SK-N-SH treated with all-trans-retinoic acid at 6 μM for 48 hours (cell line): Measurements from ENCODE around the gene MYL4.

ENCODE experiments used
- ATAC-seq: fragments of 200-7000 bp; cut with Tn5 transposase; 3 replicates; pipeline ENCODE4 v1.9.1; 2020; ENCODE audit warnings: mild to moderate bottlenecking, moderate library complexity
- ARNTL ChIP-seq: fragments of 450-650 bp; formaldehyde crosslinking; IDR thresholded peaks from 2 replicates; pipeline ENCODE4 v1.5.0; 2020; ENCODE audit warnings: low read depth, mild to moderate bottlenecking, moderate library complexity, borderline replicate concordance
- BACH2 ChIP-seq: fragments of 250-450 bp; sonication (Bioruptor Pico); IDR thresholded peaks from 2 replicates; pipeline ENCODE4 v1.9.0; 2021; ENCODE audit warnings: mild to moderate bottlenecking, borderline replicate concordance
- CREB5 ChIP-seq: fragments of 250-450 bp; sonication (Bioruptor Pico); IDR thresholded peaks from 2 replicates; pipeline ENCODE4 v1.5.1; 2020; ENCODE audit warnings: low read depth, mild to moderate bottlenecking, moderate library complexity
- CSDC2 ChIP-seq: fragments of 250-450 bp; sonication (Bioruptor Pico); IDR thresholded peaks from 2 replicates; pipeline ENCODE4 v1.5.0; 2020; ENCODE audit warnings: mild to moderate bottlenecking, moderate library complexity
- ESRRG ChIP-seq: fragments of 250-450 bp; sonication (Bioruptor Pico); IDR thresholded peaks from 2 replicates; pipeline ENCODE4 v1.6.1; 2021; ENCODE audit warnings: mild to moderate bottlenecking
- GLIS3 ChIP-seq: fragments of 250-450 bp; sonication (Bioruptor Pico); IDR thresholded peaks from 2 replicates; pipeline ENCODE4 v1.5.0; 2020; ENCODE audit warnings: mild to moderate bottlenecking, moderate library complexity
- ISL1 ChIP-seq: fragments of 250-450 bp; sonication (Bioruptor Pico); IDR thresholded peaks from 2 replicates; pipeline ENCODE4 v2.1.2; 2022; ENCODE audit warnings: mild to moderate bottlenecking, moderate library complexity
- OSR1 ChIP-seq: fragments of 250-450 bp; sonication (Bioruptor Pico); IDR thresholded peaks from 2 replicates; pipeline ENCODE4 v1.8.0; 2022; ENCODE audit warnings: moderate library complexity, mild to moderate bottlenecking, inconsistent platforms
- PATZ1 ChIP-seq: fragments of 250-450 bp; sonication (Bioruptor Pico); IDR thresholded peaks from 2 replicates; pipeline ENCODE4 v1.8.0; 2020; ENCODE audit warnings: mild to moderate bottlenecking, moderate library complexity, borderline replicate concordance
- PPARA ChIP-seq: fragments of 250-450 bp; sonication (Bioruptor Pico); IDR thresholded peaks from 2 replicates; pipeline ENCODE4 v1.5.0; 2020; ENCODE audit warnings: mild to moderate bottlenecking, borderline replicate concordance
- RARB ChIP-seq: fragments of 250-450 bp; sonication (Bioruptor Pico); IDR thresholded peaks from 2 replicates; pipeline ENCODE4 v1.8.0; 2021; ENCODE audit warnings: mild to moderate bottlenecking, moderate library complexity
- SNAI2 ChIP-seq: fragments of 250-450 bp; sonication (Bioruptor Pico); IDR thresholded peaks from 2 replicates; pipeline ENCODE4 v1.5.0; 2020; ENCODE audit warnings: mild to moderate bottlenecking, moderate library complexity
- TCF4 ChIP-seq: fragments of 250-450 bp; sonication (Bioruptor Pico); IDR thresholded peaks from 2 replicates; pipeline ENCODE4 v1.8.0; 2021; ENCODE audit warnings: mild to moderate bottlenecking, moderate library complexity, borderline replicate concordance
- TOX ChIP-seq: fragments of 250-450 bp; sonication (Bioruptor Pico); IDR thresholded peaks from 2 replicates; pipeline ENCODE4 v1.8.0; 2021; ENCODE audit warnings: mild to moderate bottlenecking, moderate library complexity, borderline replicate concordance
- TSHZ2 ChIP-seq: fragments of 250-450 bp; sonication (Bioruptor Pico); IDR thresholded peaks from 2 replicates; pipeline ENCODE4 v1.5.0; 2020; ENCODE audit warnings: mild to moderate bottlenecking, moderate library complexity
- ZC3H10 ChIP-seq: fragments of 250-450 bp; sonication (Bioruptor Pico); IDR thresholded peaks from 2 replicates; pipeline ENCODE4 v1.5.1; 2021; ENCODE audit warnings: mild to moderate bottlenecking, moderate library complexity
- ZFP3 ChIP-seq: fragments of 250-450 bp; sonication (Bioruptor Pico); IDR thresholded peaks from 2 replicates; pipeline ENCODE4 v1.5.0; 2020; ENCODE audit warnings: mild to moderate bottlenecking, moderate library complexity
- ZFP30 ChIP-seq: fragments of 450-650 bp; formaldehyde crosslinking; IDR thresholded peaks from 2 replicates; pipeline ENCODE4 v1.5.0; 2022; ENCODE audit warnings: mild to moderate bottlenecking, moderate library complexity
- ZNF565 ChIP-seq: fragments of 450-650 bp; formaldehyde crosslinking; conservative IDR thresholded peaks from 2 replicates; pipeline ENCODE4 v1.5.0; 2020; ENCODE audit warnings: low read depth, mild to moderate bottlenecking, moderate library complexity
- ZNF70 ChIP-seq: fragments of 450-650 bp; formaldehyde crosslinking; IDR thresholded peaks from 2 replicates; pipeline ENCODE4 v1.5.0; 2020; ENCODE audit warnings: mild to moderate bottlenecking, moderate library complexity
- ZNF8 ChIP-seq: fragments of 450-650 bp; formaldehyde crosslinking; IDR thresholded peaks from 2 replicates; pipeline ENCODE4 v1.5.0; 2020; ENCODE audit warnings: mild to moderate bottlenecking, moderate library complexity

MYL4 gene

GRCh38 chr17:47264166-47264565 is 55.0 kb downstream of the MYL4 start (continued):
- TF ChIP-seq CREB5 = no peak
- no peak for TF ChIP-seq ZFP3 (CRISPR knock-in tag)
- TF ChIP-seq, all 23 proteins: peak for 0

- TF ChIP-seq BACH2 (CRISPR knock-in tag) (no peak), TCF4 (CRISPR knock-in tag) (no peak), GLIS3 (CRISPR knock-in tag) (no peak), ESRRG (no peak), ZNF70 (CRISPR knock-in tag) (no peak), CSDC2 (CRISPR knock-in tag) (no peak)
- peak; percentile 35 for ATAC-seq
These were observed 56.9 kb downstream of the MYL4 start for GRCh38 chr17:47265983-47266541.

- no peak for ATAC-seq
- TF ChIP-seq SNAI2 (CRISPR knock-in tag) = no peak
- no peak for TF ChIP-seq PPARA
- no peak for TF ChIP-seq BACH2 (CRISPR knock-in tag)
- no peak for TF ChIP-seq ZC3H10 (CRISPR knock-in tag)
- TF ChIP-seq ZNF8 (CRISPR knock-in tag) = no peak
- no peak for TF ChIP-seq ARNTL (CRISPR knock-in tag)
- TF ChIP-seq ZFP3 (CRISPR knock-in tag) = no peak
- no peak for TF ChIP-seq TSHZ2 (CRISPR knock-in tag)
- no peak for TF ChIP-seq CSDC2 (CRISPR knock-in tag)
- no peak for TF ChIP-seq ZFP30
- no peak for TF ChIP-seq PATZ1 (CRISPR knock-in tag)
- TF ChIP-seq RARB (CRISPR knock-in tag) = no peak
- no peak for TF ChIP-seq ESRRG
- TF ChIP-seq CREB5 = no peak
These were observed 57.6 kb downstream of the MYL4 start for GRCh38 chr17:47266782-47267181.

GRCh38 chr17:47267354-47267828 is 58.2 kb downstream of the MYL4 start:
- peak; percentile 88 for ATAC-seq
- TF ChIP-seq TOX (CRISPR knock-in tag) (no peak), TSHZ2 (CRISPR knock-in tag) (no peak), ISL1 (CRISPR knock-in tag) (no peak), GLIS3 (CRISPR knock-in tag) (no peak), ZNF8 (CRISPR knock-in tag) (no peak), BACH2 (CRISPR knock-in tag) (no peak), RARB (CRISPR knock-in tag) (no peak), ESRRG (no peak), PATZ1 (CRISPR knock-in tag) (no peak), OSR1 (CRISPR knock-in tag) (no peak), CSDC2 (CRISPR knock-in tag) (no peak), ZFP3 (CRISPR knock-in tag) (no peak), ZNF565 (no peak), ZFP30 (no peak), TCF4 (CRISPR knock-in tag) (no peak), PPARA (no peak)
